ENCODE measurements around the gene TPCN2.

Gene TPCN2

GRCh38 chr11:69010964-69011623 lies 37.6 kb upstream of the TPCN2 start:
- Histone ChIP-seq H3K4me3 (peak overlapping the region; percentile 82), H3K27ac (peak overlapping the region; percentile 92 to 97)
- no peak for TF ChIP-seq CTCF (IDR thresholded peaks at IDR 0.05)
- DNase-seq (ENCODE audit: low spot score): peak; percentile 92

GRCh38 chr11:69011624-69012091 lies 37.1 kb upstream of the TPCN2 start:
- TF ChIP-seq CTCF (IDR thresholded peaks at IDR 0.05): no peak
- H3K27ac ChIP-seq: peak overlapping the region; percentile 92 to 97
- H3K4me3 ChIP-seq: peak overlapping the region; percentile 82
- no peak for DNase-seq (ENCODE audit: low spot score)

DNA sequence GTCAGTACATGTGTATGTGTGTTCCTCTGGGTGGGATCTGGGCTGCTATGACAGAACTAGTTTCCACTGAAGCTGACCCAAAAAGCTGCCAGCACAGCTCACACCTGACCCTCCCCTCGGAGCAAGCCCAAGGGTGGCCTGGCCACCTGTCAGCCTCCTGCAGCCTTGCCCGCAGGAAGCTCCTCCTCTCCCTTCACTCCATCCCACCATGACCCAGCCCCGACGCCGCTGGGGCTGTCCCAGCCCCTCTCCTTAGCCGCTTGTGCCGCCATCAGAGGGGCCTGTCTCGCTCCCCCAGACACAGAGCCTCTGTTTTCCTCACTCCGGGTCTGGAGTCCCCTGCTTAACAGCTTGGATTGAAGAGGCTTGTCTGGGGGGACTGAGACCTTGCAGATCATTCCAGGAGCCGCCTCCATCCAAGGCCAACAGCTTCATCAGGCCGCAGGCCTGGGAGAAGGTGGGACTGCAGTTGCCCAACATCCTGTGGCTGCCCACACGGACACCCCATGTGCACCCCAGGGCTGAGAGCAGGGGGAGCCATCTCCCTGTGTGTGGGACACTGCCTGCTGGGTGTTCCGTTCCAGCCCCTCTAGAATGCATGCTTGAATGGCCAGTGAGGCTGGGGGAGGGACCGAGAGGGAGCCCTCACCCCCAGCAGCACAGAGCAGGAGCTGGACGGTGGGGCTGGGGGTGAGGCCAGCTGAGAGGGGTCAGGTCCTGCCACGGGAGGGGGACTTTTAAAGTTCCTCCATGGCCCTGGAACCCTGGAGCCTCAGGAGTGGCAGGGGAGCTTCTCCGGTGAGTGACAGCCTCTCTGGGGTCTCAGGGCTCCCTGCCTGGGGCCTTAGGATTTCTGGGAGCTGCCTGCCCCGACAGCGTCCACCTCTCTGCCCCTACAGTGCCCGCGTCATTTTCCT lies 36.4 kb upstream of the TPCN2 start:
- no peak for TF ChIP-seq CTCF (IDR thresholded peaks at IDR 0.05)
- H3K4me3 ChIP-seq: peak overlapping the region; percentile 82
- no peak for DNase-seq (ENCODE audit: low spot score)
- peak overlapping the region; percentile 92 to 97 for H3K27ac ChIP-seq

DNA sequence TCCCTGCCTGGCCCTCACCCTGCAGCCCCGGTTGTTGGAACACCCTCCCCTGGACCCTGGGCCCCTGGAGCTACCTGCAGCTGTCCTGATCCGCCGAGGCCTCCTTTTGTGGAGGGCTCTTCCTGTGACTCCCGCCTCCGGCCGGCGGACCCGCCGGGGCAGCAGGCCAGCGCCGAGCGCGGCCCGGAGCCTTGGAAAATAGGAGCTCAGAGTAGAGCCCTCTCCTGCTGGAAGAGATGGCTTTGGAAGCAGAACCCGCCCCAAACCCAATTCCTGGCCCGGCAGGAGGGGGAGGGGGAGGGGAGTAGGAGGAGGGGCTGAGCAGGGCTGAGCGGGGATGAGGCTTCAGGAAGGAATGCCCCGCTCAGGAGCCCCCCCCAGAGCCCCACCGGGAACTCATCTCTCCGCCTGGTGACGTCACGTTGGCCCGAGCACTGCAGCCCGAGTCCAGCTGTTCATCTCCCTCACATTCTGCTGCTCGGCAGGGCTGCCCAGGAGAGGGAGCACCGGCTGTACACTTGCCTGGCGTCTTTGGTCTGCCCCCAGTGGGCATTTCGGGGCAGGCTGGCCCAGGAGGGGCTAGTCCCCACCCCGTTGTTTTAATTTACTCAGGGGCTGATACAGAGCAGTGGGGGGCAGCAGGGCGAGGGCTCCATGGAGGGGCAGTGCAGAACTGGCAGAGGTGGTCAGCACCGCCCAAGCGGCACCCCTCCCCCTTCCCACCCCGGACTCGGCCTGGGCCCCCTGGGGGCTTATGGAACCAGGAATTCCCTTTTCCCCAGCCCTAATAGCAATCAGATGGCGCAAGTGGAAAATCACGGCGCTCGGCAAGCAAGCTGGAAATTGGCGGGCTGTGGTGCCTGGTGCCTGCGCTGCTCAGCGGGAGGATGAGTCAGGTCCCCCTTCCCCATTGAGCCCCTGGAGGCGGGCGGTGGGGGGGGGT lies 35.5 kb upstream of the TPCN2 start, which contains the start of gene MRGPRF:
Gene MRGPRF (minus strand): TSS at position 238 of the 943 bp plus-strand sequence. CDS start 3,345 bp downstream, outside the sequence.
- DNase-seq (ENCODE audit: low spot score): peak; percentile 98
- Histone ChIP-seq H3K4me3 (peak within 1 kb of the TSS; percentile 82), H3K27ac (peak within 1 kb of the TSS; percentile 92 to 97)
- peak; percentile 43 for TF ChIP-seq CTCF (IDR thresholded peaks at IDR 0.05)

DNA sequence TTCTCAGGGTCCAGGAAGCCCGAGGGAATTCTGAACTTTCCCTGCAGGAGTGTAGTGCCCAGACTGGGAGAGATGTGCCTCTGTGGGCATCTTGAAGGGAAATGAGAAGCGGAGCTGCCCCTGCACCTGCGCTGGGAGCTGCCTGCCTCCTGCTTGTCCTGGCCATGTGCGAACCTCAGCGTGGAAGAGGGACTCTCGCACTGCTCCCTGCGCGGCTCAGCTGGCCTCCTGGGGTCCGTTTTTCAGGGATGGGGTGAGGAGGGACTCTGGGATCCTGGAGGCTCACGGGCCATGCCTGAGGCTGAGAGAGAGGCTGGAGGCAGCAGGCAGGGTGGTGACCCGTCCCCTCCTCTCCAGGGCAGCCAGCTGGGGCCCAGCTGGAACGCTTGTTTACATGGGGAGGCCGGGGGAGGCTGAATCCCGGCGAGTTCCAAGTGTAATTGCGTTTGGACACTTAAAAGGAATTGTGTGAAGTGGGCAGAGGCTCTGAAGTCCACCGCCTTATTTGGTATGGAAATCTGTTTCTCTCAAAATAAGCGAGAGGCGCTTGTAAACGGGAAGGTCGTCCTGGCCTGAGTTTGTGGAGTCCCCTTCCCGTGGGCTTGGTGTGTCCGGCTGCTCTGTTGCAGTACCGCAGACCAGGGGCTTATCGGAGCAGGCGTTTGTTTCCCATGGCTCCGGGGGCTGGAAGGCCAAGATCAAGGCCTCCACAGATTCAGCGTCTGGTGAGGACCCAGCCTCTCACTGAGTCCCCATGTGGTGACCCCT lies 34.5 kb upstream of the TPCN2 start:
- no peak for DNase-seq (ENCODE audit: low spot score)
- no peak for TF ChIP-seq CTCF (IDR thresholded peaks at IDR 0.05)
- H3K4me3 ChIP-seq: peak overlapping the region; percentile 82
- peak overlapping the region; percentile 92 to 97 for H3K27ac ChIP-seq

Data from coronary artery (tissue), 2 donors.